DOHH2 (cell line): ENCODE data around the gene PTPN12.

Source experiments
- H3F3A ChIP-seq: fragments of 200-600 bp; sonication (generic), shearing (Covaris generic); 2 replicates; pipeline ENCODE4 v1.6.0; 2016; ENCODE audit warnings: antibody characterized with exemption, mild to moderate bottlenecking; ENCODE audit not compliant: control insufficient read depth, insufficient read depth
- H3K27ac ChIP-seq: fragments of 200-600 bp; sonication (generic); 2 replicates; pipeline ENCODE4 v1.5.1; 2014; ENCODE audit warnings: low read depth, mild to moderate bottlenecking, low read length, moderate library complexity
- H3K27me3 ChIP-seq: fragments of 200-600 bp; sonication (generic); 2 replicates; pipeline ENCODE4 v1.6.1; 2014; ENCODE audit warnings: mild to moderate bottlenecking, low read length, mixed read lengths; ENCODE audit not compliant: control insufficient read depth
- H3K36me3 ChIP-seq: fragments of 200-600 bp; sonication (generic); 2 replicates; pipeline ENCODE4 v1.6.1; 2014; ENCODE audit warnings: mild to moderate bottlenecking, low read length, moderate library complexity, mixed read lengths; ENCODE audit not compliant: control insufficient read depth
- H3K4me1 ChIP-seq: fragments of 200-600 bp; sonication (generic); 2 replicates; pipeline ENCODE4 v1.6.1; 2014; ENCODE audit warnings: mild to moderate bottlenecking, low read length, mixed read lengths; ENCODE audit not compliant: control insufficient read depth
- H3K4me2 ChIP-seq: fragments of 200-600 bp; sonication (generic); 2 replicates; pipeline ENCODE4 v1.6.0; 2014; ENCODE audit warnings: mild to moderate bottlenecking, low read length, moderate library complexity
- H3K4me3 ChIP-seq: fragments of 200-600 bp; sonication (generic); 2 replicates; pipeline ENCODE4 v1.5.1; 2014; ENCODE audit warnings: mild to moderate bottlenecking, low read length, mixed read lengths
- H3K79me2 ChIP-seq: fragments of 200-600 bp; sonication (generic); 2 replicates; pipeline ENCODE4 v1.6.1; 2014; ENCODE audit warnings: mild to moderate bottlenecking, low read length, mixed read lengths; ENCODE audit not compliant: control insufficient read depth
- H3K9me2 ChIP-seq: fragments of 200-600 bp; sonication (generic); replicated peaks from 2 replicates; pipeline ENCODE4 v1.6.1; 2014; ENCODE audit warnings: mild to moderate bottlenecking, low read length, mixed read lengths; ENCODE audit not compliant: control insufficient read depth
- H3K9me3 ChIP-seq: fragments of 200-600 bp; sonication (generic); 2 replicates; pipeline ENCODE4 v1.6.1; 2014; ENCODE audit warnings: antibody characterized with exemption, low read length, mixed read lengths; ENCODE audit not compliant: control insufficient read depth, insufficient read depth
- H4K20me1 ChIP-seq: fragments of 200-600 bp; sonication (generic); 2 replicates; pipeline ENCODE4 v1.6.0; 2014; ENCODE audit warnings: low read depth, mild to moderate bottlenecking, antibody characterized with exemption, low read length, moderate library complexity; ENCODE audit not compliant: control insufficient read depth, insufficient read depth
- EZH2phosphoT487 ChIP-seq: fragments of 200-600 bp; sonication (generic); IDR thresholded peaks from 2 replicates; pipeline ENCODE4 v1.6.1; 2017; ENCODE audit warnings: borderline replicate concordance, mild to moderate bottlenecking, antibody characterized with exemption, low read length, moderate library complexity, mixed read lengths
- TF ChIP-seq, protein P1 (sequence below): fragments of 200-600 bp; sonication (generic); IDR thresholded peaks from one replicate; pipeline ENCODE4 v1.5.1; 2014; ENCODE audit warnings: antibody characterized with exemption, mild to moderate bottlenecking, low read depth, low read length; ENCODE audit not compliant: poor library complexity, severe bottlenecking

PTPN12 gene

DNA sequence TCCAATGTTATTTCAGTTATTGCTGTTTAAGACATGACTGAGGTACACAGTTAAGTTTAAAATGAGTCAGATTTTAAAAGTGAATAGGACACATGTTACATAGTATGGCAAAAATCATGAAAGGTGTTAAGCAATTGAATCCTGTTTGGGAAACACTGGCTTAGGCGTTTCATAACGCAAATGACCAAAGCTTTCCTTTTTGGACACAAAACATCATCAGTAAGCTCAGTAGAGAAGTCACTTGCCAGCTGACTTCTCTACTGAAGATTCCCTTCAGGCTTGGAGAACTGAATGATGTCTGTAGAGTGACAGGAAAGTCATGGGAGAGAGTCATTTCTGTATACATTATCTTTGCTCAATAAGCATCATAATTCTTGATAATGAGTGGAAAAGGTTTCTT is 94.7 kb downstream of the PTPN12 start:
- Histone ChIP-seq H3K36me3 (no peaks in the 10 kb centered on the region), H3K79me2 (no peaks in the 10 kb centered on the region), H3K4me3 (no peak overlapping the region), H3K4me1 (no peaks in the 10 kb centered on the region), H3K4me2 (no peak overlapping the region), H3K9me3 (no peaks in the 10 kb centered on the region), H4K20me1 (no peaks in the 10 kb centered on the region), H3K27me3 (no peaks in the 10 kb centered on the region), H3F3A (no peaks in the 10 kb centered on the region), H3K9me2 (no peaks in the 10 kb centered on the region), H3K27ac (no peak overlapping the region)
- no peak for TF ChIP-seq EZH2phosphoT487
- TF ChIP-seq, protein P1, sequence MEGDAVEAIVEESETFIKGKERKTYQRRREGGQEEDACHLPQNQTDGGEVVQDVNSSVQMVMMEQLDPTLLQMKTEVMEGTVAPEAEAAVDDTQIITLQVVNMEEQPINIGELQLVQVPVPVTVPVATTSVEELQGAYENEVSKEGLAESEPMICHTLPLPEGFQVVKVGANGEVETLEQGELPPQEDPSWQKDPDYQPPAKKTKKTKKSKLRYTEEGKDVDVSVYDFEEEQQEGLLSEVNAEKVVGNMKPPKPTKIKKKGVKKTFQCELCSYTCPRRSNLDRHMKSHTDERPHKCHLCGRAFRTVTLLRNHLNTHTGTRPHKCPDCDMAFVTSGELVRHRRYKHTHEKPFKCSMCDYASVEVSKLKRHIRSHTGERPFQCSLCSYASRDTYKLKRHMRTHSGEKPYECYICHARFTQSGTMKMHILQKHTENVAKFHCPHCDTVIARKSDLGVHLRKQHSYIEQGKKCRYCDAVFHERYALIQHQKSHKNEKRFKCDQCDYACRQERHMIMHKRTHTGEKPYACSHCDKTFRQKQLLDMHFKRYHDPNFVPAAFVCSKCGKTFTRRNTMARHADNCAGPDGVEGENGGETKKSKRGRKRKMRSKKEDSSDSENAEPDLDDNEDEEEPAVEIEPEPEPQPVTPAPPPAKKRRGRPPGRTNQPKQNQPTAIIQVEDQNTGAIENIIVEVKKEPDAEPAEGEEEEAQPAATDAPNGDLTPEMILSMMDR: no peak

DNA sequence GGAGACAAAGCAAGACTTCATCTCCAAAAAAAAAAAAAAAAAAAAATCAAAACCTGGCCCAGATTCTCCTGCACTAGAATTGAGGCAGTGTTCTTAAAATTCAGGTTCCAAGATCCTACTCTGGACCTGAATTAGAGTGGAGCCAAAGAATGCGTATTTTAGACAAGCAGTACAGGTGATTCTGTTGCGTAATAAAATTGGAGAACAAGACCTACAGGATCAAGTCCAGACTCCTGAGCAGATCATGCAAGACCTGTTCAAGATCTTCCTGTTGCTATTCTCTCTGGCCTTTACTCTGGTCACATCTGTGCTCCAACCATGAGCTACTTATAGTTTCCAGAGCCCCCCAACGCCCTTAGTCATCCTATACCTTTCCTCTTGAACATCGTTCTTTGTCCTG is 107.7 kb downstream of the PTPN12 start:
- no peak for TF ChIP-seq EZH2phosphoT487
- TF ChIP-seq, protein P1: no peak
- H3K27ac ChIP-seq: no peak overlapping the region
- H3K9me3 ChIP-seq: no peaks in the 10 kb centered on the region
- H3K4me3 ChIP-seq: no peak overlapping the region
- H3K9me2 ChIP-seq: no peaks in the 10 kb centered on the region
- no peaks in the 10 kb centered on the region for H3K4me1 ChIP-seq
- no peak overlapping the region for H3K4me2 ChIP-seq
- H3K79me2 ChIP-seq: no peaks in the 10 kb centered on the region
- no peaks in the 10 kb centered on the region for H3K27me3 ChIP-seq
- H3K36me3 ChIP-seq: no peaks in the 10 kb centered on the region
- no peaks in the 10 kb centered on the region for H3F3A ChIP-seq
- no peaks in the 10 kb centered on the region for H4K20me1 ChIP-seq

DNA sequence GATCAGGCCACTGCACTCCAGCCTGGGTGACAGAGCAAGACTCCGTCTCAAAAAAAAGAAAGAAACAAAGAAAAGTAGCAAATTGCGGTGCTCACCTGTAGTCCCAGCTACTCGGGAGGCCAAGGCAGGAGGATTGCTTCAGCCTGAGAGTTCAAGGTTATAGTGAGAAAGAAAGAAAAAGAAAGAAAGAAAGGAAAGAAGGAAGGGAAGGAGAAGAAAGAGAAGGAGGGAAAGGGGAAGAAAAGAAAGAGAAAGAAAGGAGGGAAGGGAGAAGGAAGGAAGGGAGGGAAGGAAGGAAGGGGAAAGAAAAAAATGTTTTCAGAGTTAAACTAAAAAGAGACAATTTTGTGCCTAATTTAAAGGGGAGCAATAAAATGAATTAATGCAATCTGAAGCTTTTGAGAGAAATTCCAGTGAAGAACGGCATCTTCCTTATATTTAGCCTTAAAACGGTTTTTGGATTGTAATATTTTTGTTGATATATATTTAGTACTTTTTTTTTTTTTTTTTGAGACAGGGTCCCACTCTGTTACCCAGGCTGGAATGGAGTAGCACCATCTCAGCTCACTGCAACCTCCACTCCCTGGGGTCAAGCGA is 111.7 kb downstream of the PTPN12 start:
- TF ChIP-seq, protein P1: no peak
- no peak for TF ChIP-seq EZH2phosphoT487
- H3K4me2 ChIP-seq: no peak overlapping the region

More for the DNA sequence above, 111.7 kb downstream of the PTPN12 start:
- Histone ChIP-seq H3K4me1 (no peaks in the 10 kb centered on the region), H3K9me2 (no peaks in the 10 kb centered on the region), H3F3A (0 out of 2 replicates have a peak, but pooled peaks cover 3% of the 10 kb centered on the region), H3K27me3 (no peaks in the 10 kb centered on the region), H3K79me2 (no peaks in the 10 kb centered on the region), H3K36me3 (no peaks in the 10 kb centered on the region), H3K4me3 (no peak overlapping the region), H3K27ac (no peak overlapping the region), H4K20me1 (no peaks in the 10 kb centered on the region), H3K9me3 (no peaks in the 10 kb centered on the region)
